Muscle of leg (tissue), 11 donors: Measurements from ENCODE around the gene MED19. TPM values are rescaled to one million over a fixed set of nuclear protein-coding genes. Genes with fewer than 3 reads are reported as not detected.

ENCODE experiments used
- DNase-seq: peaks from one replicate; pipeline ENCODE4 v3.0.0; 2013
- H3K27ac ChIP-seq: one replicate; pipeline ENCODE4 v1.5.1; 2013; ENCODE audit warnings: mild to moderate bottlenecking, low read length, control low read depth
- H3K27me3 ChIP-seq: one replicate; pipeline ENCODE4 v1.6.1; 2013; ENCODE audit warnings: low read length; ENCODE audit not compliant: control insufficient read depth, insufficient read depth
- H3K36me3 ChIP-seq: one replicate; pipeline ENCODE4 v1.6.1; 2013; ENCODE audit warnings: low read length; ENCODE audit not compliant: control insufficient read depth, insufficient read depth
- H3K4me1 ChIP-seq: one replicate; pipeline ENCODE4 v1.6.1; 2013; ENCODE audit warnings: low read length; ENCODE audit not compliant: control insufficient read depth, insufficient read depth
- H3K4me3 ChIP-seq: one replicate; pipeline ENCODE4 v1.5.1; 2013; ENCODE audit warnings: low read length, control low read depth
- H3K9me3 ChIP-seq: replicated peaks from 2 replicates; pipeline ENCODE4 v1.6.1; 2013; ENCODE audit warnings: low read depth, low read length; ENCODE audit not compliant: control insufficient read depth
- WGBS: methylation state at CpG from one replicate; pipeline ENCODE4 v1.1.5; 2013; ENCODE audit warnings: missing lambda C conversion rate; ENCODE audit not compliant: insufficient coverage; 5-methylcytosine and 5-hydroxymethylcytosine counted together
- polyA plus RNA-seq, 8 donors: library from polyadenylated mRNA; unstranded; fragments of 120-200 nt; gene quantifications; one replicate each; pipeline versions ENCODE4 v1.2.1 to v1.2.3, GENCODE V29; 2013; ENCODE audit warnings: inconsistent platforms in 1 of 8, low replicate concordance in 1 of 8; ENCODE audit not compliant: insufficient read length in 8 of 8, insufficient read depth in 1 of 8
- total RNA-seq: library from RNA; stranded (reverse); fragments of 120-200 nt; gene quantifications from one replicate; pipeline ENCODE4 v1.2.4, GENCODE V29; 2013

MED19 gene
- total and polyA plus RNA-seq, 9 donors, result 11.3 to 18.9 (median 14.8) TPM

GRCh38 chr11:57680552-57680874, 31.5 kb downstream of the MED19 start:
- Histone ChIP-seq H3K4me3 (no peak overlapping the region), H3K9me3 (no peaks in the 10 kb centered on the region), H3K27ac (no peak overlapping the region), H3K4me1 (no peaks in the 10 kb centered on the region), H3K27me3 (no peaks in the 10 kb centered on the region), H3K36me3 (peaks cover 50% of the 10 kb centered on the region)
- no peak for DNase-seq
- WGBS, result no CpG with 5 or more reads among the region's 2 CpGs

GRCh38 chr11:57679396-57679795, 32.6 kb downstream of the MED19 start:
- peaks cover 41% of the 10 kb centered on the region for H3K36me3 ChIP-seq
- H3K4me1 ChIP-seq, result no peaks in the 10 kb centered on the region
- H3K27ac ChIP-seq, result no peak overlapping the region
- H3K9me3 ChIP-seq, result no peaks in the 10 kb centered on the region
- no peak for DNase-seq
- WGBS, result 75% methylated on average over 2 of the region's 4 CpGs
- H3K27me3 ChIP-seq, result no peaks in the 10 kb centered on the region
- no peak overlapping the region for H3K4me3 ChIP-seq

DNA sequence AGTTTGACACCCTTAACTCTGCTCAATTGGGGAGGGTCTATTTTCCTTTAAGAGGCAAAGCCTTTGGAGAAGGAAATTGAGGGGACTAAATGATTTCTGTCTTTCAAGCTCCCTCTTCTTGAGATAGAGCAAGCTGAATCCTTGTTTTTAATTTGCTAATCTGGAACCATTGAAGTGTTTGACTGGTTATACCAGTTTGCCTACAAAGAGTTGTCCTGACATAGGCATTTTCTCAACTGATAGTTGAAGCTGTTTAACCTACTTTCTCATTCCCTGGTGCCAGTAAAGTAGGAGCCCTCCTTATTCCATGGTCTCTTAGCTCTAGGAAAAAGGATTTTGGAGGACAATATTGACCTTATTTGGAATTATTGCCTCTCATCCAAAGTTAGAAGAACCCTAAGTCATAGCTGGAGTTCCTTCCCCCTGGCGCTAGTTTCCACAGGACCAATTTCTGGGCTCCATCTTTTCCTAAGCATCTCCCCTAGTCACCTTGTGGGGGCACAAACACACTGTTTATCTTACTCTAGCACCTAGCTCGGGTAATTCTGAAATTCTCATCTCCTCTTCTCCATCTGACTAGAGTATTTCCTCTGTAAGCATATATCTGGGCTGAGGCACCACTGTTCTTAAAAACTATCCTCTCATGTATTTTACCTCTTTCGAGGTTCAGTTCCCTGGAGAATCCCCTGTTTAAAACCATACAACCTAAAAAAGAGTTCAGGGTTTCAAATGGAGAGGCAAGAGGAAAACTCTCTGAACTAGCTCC, 36.7 kb downstream of the MED19 start:
- WGBS, result 86% methylated on average over 2 of the region's 3 CpGs
- H3K27me3 ChIP-seq, result no peaks in the 10 kb centered on the region
- H3K27ac ChIP-seq, result no peak overlapping the region
- peaks cover 38% of the 10 kb centered on the region for H3K36me3 ChIP-seq
- no peaks in the 10 kb centered on the region for H3K9me3 ChIP-seq
- no peak overlapping the region for H3K4me3 ChIP-seq
- DNase-seq, result no peak
- no peaks in the 10 kb centered on the region for H3K4me1 ChIP-seq

- Histone ChIP-seq H3K4me1 (peaks cover 6% of the 10 kb centered on the region), H3K9me3 (no peaks in the 10 kb centered on the region), H3K4me3 (no peak overlapping the region), H3K27me3 (no peaks in the 10 kb centered on the region), H3K27ac (no peak overlapping the region), H3K36me3 (peaks cover 32% of the 10 kb centered on the region)
- no peak for DNase-seq
Measured at GRCh38 chr11:57674251-57674650, 37.8 kb downstream of the MED19 start.

DNA sequence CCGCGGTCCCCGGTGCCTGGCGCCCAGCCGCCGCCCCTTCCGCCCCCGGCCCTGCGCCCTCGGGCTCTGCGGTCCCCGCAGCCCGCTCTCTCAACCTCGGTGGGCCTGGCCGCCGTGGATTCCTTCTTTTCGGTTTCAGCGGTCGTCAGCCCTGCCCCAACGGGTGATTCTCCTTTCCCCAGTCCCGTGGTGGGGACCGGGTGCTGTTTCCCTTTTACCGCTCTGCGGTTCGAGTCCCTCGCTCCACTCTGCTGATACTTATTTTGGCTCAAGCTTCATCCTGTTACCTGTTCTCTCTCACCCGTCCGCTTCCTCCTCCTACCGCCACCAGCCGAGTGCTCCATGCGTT, 43.6 kb downstream of the MED19 start:
- Histone ChIP-seq H3K27me3 (no peaks in the 10 kb centered on the region), H3K36me3 (peaks cover 14% of the 10 kb centered on the region), H3K9me3 (no peaks in the 10 kb centered on the region), H3K4me3 (peak overlapping the region; percentile 97), H3K4me1 (peaks cover 13% of the 10 kb centered on the region), H3K27ac (peak overlapping the region; percentile 99)
- DNase-seq, result peak; percentile 37
- under 1% methylated on average over 26 of the region's 31 CpGs for WGBS

GRCh38 chr11:57667736-57668433, 44.1 kb downstream of the MED19 start, which contains the start of gene ZDHHC5:
ZDHHC5 (plus strand) TSS chr11:57668114; CDS start chr11:57673091, 4,977 bp downstream.
- DNase-seq, result peak; percentile 100
- Histone ChIP-seq H3K36me3 (peaks cover 11% of the 10 kb centered on the region), H3K27ac (peak within 1 kb of the TSS; percentile 99), H3K4me1 (peaks cover 13% of the 10 kb centered on the region), H3K27me3 (no peaks in the 10 kb centered on the region), H3K9me3 (no peaks in the 10 kb centered on the region), H3K4me3 (peak within 1 kb of the TSS; percentile 97)
- WGBS, result under 1% methylated on average over 87 of the region's 96 CpGs

- Histone ChIP-seq H3K27me3 (no peaks in the 10 kb centered on the region), H3K4me1 (peaks cover 13% of the 10 kb centered on the region), H3K4me3 (peak overlapping the region; percentile 97), H3K27ac (peak overlapping the region; percentile 99), H3K9me3 (no peaks in the 10 kb centered on the region), H3K36me3 (peaks cover 9% of the 10 kb centered on the region)
- peak; percentile 100 for DNase-seq
- WGBS, result 0% methylated on average over 10 of the region's 29 CpGs
Measured at GRCh38 chr11:57667117-57667735, 44.8 kb downstream of the MED19 start.

GRCh38 chr11:57663975-57664374, 48.0 kb downstream of the MED19 start:
- H3K4me1 ChIP-seq, result peaks cover 6% of the 10 kb centered on the region
- no peak overlapping the region for H3K27ac ChIP-seq
- no peak overlapping the region for H3K4me3 ChIP-seq
- WGBS, result 86% methylated on average over 7 of the region's 9 CpGs
- H3K9me3 ChIP-seq, result no peaks in the 10 kb centered on the region
- peaks cover 32% of the 10 kb centered on the region for H3K36me3 ChIP-seq
- DNase-seq, result no peak
- H3K27me3 ChIP-seq, result no peaks in the 10 kb centered on the region

DNA sequence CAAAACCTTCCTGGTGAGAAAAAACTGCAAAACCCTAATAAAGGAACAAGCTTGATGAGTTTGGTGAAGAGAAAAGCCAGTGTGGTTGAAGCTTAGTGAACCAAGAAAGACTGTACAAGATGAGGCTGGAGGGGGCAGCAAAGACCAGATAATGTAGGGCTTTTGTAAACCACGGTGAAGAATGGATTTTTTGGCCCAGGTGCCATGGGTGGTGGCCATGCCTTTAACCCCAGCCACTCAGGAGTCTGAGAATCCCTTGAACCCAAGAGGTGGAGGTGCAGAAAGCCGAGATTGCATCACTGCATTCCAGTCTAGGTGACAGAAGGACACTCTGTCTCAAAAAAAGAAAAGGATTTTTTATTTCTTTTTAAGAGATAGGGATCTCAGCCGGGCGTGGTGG, 49.1 kb downstream of the MED19 start:
- Histone ChIP-seq H3K36me3 (peaks cover 32% of the 10 kb centered on the region), H3K27ac (no peak overlapping the region), H3K4me3 (no peak overlapping the region), H3K4me1 (peaks cover 6% of the 10 kb centered on the region), H3K9me3 (no peaks in the 10 kb centered on the region), H3K27me3 (no peaks in the 10 kb centered on the region)
- no peak for DNase-seq
- 18% methylated on average over 1 of the region's 4 CpGs for WGBS

DNA sequence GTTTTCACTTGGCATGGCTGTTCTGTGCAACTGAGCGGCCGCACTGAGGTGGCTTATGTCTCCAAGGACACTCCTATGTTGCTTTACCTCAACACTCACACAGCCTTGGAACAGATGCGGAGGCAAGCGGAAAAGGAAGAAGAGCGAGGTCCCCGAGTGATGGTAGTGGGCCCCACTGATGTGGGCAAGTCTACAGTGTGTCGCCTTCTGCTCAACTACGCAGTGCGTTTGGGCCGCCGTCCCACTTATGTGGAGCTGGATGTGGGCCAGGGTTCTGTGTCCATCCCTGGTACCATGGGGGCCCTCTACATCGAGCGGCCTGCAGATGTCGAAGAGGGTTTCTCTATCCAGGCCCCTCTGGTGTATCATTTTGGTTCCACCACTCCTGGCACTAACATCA, 52.3 kb downstream of the MED19 start:
- Histone ChIP-seq H3K36me3 (peaks cover 32% of the 10 kb centered on the region), H3K27me3 (no peaks in the 10 kb centered on the region), H3K27ac (no peak overlapping the region), H3K4me3 (no peak overlapping the region), H3K4me1 (peaks cover 6% of the 10 kb centered on the region), H3K9me3 (no peaks in the 10 kb centered on the region)
- peak; percentile 11 for DNase-seq
- no CpG with 5 or more reads among the region's 14 CpGs for WGBS
